ENCODE results near the gene HMGB4.

The HMGB4 gene, protein sequence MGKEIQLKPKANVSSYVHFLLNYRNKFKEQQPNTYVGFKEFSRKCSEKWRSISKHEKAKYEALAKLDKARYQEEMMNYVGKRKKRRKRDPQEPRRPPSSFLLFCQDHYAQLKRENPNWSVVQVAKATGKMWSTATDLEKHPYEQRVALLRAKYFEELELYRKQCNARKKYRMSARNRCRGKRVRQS

DNA sequence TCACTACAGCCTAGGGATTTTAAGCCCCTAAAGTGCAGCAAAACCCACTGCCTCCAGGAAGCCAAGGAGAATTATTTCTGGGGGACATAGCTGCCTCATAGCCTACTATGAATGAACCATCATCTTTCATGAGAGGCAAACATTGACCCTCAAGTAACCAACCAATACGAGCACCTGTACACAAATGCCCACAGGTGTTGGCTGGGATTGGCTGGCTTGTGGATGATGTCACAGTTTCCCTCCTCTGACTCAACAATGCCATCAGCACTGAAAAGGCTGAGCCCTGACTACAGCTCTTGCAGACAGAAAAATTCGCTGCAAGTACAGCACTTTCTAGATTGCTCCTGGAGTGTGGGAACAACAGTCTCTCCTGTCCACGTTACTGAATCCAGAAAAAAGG lies at the start of gene HMGB4:
Gene HMGB4 (plus strand): TSS at position 301 of the 400 bp plus-strand sequence. CDS start 113 bp downstream, outside the sequence.
- DNase-seq, result no peak

DNA sequence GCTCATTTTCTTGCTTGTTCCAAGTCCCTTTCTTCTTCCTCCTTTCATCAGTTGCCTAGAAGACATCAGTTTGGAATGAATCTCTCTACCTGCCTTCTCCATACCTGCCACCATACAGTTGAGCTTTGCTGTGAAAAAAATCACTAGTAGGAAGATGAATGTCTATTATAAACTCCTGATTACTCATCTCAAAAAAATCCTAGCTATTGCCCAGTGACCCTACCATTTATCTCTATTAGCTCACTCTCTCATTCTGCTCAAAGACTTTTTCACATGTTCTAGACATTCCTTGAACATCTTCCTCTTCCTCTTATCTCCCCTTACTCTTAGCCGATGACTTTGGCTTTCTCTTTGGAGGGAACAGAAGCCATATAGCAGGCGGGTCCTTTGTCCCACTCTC lies 49.7 kb upstream of the HMGB4 start:
- DNase-seq, result no peak

DNA sequence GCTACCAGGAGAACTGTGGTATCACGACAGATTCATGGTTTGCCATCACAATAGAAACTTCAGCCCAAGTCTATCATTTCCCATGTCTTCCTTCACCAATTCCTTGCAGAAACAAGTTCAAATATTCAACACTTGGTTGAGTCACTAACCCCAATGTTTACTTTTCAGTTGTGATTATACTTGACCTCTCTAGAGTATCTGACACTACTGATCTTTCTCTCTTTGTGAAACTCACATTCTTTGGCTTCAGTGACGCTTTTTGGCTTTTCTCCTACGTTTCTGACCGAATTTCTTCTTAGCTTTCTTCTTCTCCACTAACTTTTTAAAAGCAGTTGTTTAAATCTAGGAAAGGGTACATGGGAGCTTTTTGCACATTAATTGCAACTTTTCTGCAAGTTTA lies 48.8 kb upstream of the HMGB4 start:
- no peak for DNase-seq

DNA sequence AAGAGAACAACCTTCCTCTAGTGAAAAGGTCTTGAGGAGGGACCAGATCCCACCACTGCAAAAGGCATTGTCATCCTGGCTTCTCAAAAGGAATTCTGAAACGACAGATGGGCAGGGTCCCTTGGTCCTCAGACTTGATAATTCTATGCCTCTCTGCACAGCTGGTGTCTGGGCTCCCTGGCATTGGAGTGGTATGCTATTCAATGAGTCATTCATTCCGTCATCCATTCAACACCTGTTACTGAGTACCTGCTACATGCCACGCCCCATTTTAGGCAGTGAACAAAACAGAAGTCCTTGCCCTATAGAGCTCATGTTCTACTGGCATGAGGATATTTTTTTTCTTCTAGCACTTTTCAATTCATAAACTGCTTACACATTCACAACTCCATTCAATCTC lies 45.8 kb upstream of the HMGB4 start:
- no peak for DNase-seq

DNA sequence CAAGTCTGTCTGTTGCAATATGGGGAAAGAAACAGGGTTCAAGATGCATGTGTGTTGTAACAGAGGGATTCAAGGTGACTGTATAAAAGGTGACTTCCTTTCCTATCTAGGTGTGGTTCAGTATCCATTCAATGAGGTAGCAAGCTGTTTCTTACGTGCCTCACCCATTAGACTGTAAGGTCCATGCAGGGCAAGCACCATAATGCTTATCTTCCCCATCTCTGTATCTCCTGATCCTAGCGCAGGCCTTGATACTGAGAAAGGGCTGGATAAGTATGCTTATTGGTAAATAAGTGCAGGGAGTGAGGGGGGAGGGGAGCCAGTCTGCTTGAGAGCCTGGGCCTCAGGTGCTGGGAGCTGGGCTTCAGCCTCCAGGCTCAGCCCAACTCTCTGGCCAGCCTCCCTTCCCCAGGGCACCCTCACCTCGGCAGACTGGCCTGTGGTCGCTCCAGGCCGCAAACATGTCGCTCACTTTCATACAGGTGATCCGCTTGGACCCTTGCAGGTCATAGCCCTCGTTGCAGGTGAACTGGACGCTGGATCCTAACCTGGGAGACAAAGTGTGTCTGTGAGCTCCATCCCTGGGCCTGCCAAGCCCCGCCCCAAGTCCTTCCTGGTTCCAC lies 44.5 kb upstream of the HMGB4 start:
- no peak for DNase-seq

DNA sequence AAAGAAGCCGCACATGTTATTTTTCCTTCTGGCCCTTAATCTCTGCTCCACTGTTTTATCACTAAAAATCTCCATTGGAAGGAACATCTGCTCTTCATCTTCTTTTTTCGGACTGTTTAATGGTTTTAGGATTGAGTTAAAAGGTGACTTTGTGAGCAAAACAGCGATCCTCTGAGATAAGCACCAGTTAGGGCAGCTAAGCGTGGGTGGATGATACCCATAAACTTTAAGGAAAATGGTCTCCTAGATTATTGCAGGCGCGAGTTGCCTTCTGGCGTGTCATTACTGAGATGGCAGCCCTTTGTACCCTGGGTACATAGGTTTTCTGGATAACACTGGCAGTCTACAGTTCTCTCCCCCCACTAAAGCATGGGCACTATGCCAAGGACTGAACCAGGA lies 44.0 kb upstream of the HMGB4 start:
- DNase-seq, result no peak

DNA sequence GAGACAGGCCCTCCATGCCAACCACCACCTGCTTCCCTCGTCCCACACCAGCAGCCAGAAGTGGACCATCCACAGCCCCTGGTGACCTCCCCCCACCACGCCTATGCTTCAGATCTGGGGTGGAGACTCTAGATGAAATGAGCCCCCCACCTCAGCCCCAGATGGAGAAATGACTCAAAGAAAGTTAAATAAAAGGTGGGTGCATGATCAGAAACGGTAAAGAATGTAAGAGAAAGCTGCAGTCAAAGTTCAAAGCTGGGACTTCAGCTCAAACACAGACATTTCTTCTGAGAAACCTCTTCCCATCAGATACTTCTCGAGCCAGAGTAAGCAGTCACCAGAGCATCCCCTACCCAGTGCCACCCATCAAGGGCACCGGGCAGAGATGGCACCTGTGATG lies 43.1 kb upstream of the HMGB4 start:
- no peak for DNase-seq

DNA sequence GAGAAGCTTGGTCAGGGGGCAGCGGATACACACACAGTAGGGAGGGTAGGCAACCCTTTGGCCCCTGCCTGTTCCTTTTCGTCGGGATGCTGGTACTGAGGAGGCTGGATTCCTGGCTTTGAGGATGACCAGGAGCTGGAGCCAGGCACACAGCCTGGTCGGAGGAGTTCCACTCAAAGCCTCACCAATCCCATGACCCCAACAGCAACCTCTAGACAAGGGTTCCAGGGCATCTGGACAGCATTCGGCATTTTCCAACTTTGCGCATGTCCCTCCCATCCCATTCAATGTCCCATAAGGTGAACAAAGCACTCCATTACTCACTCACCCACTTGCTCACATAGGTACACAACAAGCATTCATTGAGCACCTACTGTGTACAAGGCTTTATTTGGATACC lies 42.6 kb upstream of the HMGB4 start:
- DNase-seq, result no peak

DNA sequence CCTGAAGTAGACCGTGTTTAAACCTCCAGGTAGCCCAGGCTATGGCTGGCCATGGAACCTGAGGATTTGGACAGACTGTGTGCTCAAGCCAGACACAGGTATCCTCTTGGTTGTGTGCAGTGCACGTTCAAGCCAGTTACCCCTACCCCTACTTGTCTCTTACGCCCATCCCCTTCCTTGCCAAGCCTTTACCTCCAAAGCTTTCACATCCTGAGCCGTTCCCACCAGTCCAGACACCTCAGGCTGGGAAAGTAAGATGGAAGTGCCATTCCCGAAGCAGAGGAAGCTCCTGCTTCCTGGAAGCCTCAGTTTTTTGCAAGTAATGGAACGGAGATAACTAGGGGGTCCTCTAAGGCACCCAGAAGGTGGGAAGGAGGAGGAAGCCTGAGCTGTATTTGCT lies 41.5 kb upstream of the HMGB4 start:
- DNase-seq, result no peak

DNA sequence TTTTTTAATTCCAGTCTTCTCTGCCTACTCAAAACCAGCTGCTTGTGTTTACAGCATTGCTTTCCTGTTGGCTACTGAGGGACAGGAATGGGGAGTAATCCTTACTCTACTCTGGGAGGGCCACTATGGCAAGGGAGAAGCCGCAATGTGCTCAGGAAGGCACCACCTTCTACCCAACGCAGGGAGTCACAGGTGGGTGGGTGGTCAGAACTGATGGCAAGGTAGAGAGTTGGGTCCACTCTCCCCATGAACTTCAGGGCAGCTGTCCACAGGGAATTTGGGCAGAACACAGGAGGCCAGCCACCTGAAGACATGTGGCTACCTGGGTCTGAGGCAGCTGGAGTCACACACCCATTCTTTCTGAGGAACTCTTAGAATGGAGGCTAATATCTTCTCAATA lies 40.5 kb upstream of the HMGB4 start:
- no peak for DNase-seq

DNA sequence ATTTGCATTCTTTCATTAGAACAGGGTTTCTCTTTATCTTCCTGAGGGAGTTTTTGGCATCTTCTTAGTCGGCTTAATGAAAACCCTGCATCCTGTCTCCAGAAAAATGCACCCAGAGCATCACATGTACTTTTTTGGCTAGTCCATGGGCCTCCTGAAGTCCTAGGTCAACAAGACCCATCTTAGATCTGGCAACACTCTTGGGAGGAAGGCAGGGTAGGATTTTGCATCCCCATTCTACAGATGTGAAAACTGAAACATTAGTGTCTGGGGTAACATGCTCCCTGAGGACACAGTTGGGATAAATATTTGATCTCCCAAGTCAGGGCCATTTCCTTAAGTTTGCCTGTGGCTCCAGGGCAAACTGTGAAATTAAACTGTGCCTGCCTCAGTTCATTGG lies 40.0 kb upstream of the HMGB4 start:
- no peak for DNase-seq

DNA sequence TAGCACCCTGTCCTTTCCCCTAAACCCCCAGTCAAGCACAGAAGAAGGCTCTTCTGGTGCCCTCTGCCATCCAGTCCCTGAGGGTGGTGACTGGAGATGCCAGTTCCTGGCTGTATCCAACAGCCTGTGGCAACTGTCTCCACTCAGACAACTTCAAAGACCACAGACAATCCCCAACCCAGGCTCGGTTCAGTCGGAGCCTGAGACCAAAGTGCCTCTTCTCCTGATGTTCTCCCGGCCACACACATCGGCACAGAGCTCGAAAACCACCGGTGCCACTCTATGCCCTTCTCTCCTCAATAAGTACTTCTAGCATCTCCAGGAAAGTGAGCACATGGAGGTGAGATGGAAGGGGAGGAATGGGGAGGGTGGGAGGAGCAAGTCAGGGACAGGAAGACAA lies 39.6 kb upstream of the HMGB4 start:
- DNase-seq, result no peak

DNA sequence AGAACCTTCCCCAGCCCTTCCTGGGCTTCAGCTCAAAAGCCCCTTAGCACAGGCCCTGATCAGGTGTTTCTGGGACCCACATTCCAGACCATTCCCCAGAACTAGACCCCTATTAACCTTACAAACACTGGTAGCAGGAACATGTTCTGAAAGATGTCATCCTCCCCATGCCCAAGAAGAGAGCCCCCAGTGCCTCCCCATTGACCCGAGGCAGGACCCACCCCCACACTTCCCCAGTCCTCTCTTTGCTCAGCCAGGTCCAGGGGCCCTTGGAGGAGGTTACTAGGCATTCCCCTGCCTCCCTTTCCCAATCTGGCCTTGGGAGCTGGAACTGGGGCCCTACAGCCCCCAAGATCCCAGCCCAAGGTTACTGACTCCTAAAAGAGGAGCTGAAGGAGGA lies 38.9 kb upstream of the HMGB4 start:
- no peak for DNase-seq

DNA sequence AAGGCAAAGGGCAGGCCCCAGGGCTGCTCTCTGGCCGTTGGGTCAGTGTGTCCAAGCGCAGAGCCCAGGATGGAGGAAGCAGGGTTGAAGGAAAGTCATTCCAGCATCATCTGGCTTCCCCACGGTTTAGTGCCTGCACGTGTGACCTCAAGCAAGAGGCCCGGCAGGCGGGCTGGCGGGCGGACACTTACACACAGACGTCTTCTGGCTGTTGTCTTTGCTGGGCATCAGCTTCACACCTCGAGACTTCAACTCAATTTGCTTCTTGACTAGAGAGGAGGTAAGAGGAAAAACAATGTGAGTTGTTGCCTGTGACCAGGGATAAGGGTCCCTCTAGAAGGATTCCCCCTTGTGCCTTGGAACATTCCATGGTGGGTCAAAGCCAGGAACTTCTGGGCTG lies 38.4 kb upstream of the HMGB4 start:
- DNase-seq, result no peak

DNA sequence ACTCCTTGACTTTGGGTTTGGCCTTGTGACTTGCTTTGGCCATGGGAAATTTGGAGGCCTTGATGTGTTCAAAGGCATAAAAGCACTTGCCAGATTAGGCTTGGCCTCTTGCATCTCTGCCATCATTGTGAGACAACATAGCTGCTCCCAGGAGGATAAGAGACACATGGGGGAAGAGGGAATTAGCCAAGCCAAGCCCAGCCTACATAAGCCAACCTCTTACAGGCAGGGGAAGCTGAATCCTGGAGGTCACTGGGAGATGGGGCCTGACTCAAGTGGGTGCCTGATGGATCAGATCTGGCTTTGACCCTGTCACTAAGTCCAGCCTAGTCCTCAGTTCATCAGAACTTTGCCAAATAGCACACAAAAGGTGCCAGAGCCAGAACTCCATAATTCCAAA lies 37.6 kb upstream of the HMGB4 start:
- no peak for DNase-seq

DNA sequence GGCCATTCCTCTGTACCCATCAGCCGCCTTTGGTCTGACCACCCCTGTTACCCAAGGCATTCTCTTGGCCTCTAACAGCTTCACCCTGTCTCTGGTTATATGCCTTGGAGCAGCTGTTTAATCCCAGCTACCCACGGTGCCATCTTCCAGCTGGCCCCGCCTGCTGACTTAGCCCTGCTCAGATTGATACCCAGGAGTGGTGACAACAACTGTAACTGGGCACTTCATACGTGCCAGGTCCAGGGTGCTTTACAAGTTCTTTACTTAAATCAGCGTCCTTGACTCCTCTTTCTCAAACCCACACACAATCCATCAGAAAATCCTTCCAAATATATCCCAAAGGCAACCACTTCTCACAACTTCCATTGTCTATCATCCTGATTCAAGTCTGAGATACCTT lies 37.2 kb upstream of the HMGB4 start:
- DNase-seq, result no peak

DNA sequence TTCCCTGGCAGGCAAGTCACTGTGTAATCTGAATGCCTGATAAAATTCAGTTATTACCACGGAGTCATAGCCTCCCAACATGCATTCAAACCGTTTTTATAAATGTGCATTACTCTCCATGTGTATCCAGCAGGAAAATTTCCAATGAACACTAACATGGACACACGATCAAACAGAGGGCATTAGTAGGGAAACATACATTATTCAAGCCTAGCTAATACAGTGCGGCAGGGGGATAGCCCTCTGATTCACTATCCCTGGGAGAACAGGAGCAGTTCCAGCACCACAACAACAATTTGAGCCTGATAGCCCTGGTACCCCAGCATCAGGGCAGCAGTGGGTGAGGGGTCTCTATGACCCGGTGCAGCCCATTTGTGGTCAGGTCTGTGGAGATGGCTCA lies 35.8 kb upstream of the HMGB4 start:
- DNase-seq, result no peak

DNA sequence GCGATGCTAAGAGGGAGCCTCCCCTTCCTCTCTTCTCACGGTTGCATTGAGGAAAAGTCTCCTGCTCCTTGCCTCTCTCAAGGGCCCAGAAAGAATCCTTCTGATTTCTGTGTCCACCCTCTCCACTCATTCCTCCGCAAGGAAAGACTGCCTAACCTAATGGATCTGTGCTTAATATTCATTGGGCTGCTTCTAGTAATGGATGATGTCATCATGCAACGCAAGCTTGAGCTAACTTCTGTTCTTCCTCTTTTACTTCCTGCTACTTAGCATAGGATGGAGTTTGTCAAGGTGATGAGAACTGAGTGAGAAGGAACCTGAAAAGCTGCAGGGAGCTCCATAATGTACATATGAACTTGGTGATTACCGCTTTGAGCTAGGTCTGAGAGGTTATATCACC lies 35.2 kb upstream of the HMGB4 start:
- no peak for DNase-seq

DNA sequence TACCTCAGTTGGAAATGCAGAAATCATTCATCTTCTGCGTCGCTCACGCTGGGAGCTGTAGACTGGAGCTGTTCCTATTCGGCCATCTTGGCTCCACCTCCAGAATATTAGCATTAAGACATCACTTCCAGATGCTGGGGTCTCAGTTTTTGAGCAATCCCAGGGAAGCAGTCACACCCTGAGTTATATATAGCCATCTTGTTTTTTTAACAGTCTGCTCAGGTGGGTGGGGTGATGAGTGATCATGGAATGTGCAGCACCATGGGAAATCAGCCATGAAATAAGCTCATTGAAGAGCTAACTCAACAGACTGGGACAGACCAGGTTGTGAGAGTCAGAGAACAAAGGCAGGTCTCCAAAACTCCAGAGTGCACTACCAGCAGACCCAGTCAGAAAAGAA lies 27.0 kb upstream of the HMGB4 start:
- DNase-seq, result peak in 6 of 56 donors; percentile 7 to 42 (median 25)

DNA sequence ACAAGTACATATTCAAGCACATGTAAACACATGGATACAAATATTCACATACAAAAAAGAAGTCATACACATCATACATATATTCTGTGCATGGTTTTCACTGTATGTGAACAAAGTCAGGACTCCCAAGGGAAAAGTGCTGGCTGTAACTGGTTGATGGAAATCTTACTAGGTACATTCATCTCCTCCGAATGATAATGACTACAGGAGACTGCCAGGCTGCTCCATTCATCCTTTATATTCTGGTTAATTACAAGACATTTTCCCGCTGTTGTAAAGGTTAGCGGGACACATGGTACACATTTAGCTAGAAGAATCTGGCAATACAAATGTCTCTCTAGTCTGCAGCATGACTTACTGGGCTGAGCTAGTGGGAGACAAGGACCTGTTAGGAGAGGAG lies 26.2 kb upstream of the HMGB4 start:
- no peak for DNase-seq

DNA sequence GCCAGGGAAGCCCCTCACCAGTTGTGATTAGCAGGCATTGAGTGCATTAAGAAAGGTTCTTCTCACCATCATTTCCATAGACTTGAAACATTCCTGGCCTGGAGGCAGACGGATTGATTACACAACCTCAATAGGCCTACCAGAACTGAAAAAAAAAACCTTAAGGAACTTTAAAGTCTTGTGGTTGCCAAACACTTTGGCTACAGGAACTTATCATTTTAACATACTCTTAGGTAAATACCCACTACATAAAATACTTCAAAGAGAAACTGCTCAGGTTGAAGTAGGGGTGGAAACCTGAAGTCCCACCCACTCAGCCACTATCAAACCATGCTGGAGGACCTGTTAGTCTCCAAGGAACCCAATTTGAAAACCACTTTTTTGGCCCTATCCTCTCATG lies 22.4 kb upstream of the HMGB4 start:
- no peak for DNase-seq

DNA sequence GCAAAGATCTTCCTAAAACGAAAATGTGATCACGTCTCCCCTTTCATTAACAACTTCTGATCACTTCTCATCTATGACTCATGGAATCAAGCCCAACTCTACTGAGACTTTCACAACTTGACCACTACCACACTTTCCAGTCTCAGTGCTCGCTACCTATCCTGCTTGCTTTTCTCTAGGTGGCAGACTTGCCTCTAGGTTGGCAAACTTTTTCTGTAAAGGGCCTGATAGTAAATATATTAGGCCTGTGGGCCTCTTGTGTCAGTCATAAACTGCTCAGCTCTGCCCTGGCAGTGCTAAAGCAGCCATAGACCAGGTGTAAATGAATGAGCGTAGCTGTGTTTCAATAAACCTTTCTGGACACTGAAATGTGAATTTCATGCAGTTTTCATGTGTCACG lies 21.5 kb upstream of the HMGB4 start:
- no peak for DNase-seq

DNA sequence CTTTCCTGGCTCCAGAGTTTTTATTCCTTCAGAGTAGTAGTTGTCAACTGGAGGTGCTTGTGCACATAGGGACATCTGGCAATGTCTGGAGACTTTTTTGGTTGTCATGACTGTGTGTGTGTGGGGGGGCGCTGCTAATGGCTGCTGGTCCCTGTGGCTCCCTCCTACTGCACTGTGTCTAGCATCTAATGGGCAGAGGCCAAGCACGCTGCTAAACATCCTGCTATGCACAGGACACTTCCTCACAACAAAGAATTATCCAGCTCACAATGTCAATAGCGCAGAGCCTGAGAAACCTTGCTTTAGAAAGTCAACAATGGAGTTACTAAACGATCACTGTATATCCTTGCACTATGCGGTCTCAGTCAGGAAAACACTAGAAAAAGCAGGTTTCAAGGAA lies 19.7 kb upstream of the HMGB4 start:
- no peak for DNase-seq

DNA sequence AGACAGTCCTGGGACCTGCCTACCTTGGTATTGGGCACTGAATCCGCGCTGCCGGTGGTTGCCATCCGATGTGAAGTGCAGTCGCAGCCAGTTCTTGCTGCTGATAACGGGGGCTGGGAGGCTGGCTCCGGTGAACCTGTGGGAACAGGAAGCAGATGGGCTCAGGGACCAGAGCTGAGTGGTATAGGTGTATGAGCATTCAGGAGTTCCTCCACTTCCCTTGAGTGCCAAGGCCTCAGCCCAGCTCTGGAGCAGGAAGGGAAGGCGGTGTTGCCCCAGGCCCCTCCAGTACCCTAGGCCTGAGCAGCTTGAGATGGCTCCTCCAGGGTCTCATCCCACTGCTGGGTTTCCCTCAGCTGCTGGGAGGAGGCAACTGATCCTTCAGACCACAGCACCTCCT lies 17.0 kb upstream of the HMGB4 start:
- no peak for DNase-seq
